GM23338 (cell line): ENCODE measurements around the gene NTN1. TPM values are rescaled to one million over a fixed set of nuclear protein-coding genes. Genes with fewer than 3 reads are reported as not detected.

Source experiments
- ATAC-seq: fragments of 200-7000 bp; cut with Tn5 transposase; 3 replicates; pipeline ENCODE4 v1.9.1; 2020
- DNase-seq: peaks from one replicate; pipeline ENCODE4 v3.0.0-alpha.2; 2015; ENCODE audit warnings: low spot score
- H2AFZ ChIP-seq: fragments of 200-600 bp; sonication (generic); 2 replicates; pipeline ENCODE4 v1.8.0; 2016; ENCODE audit warnings: antibody characterized with exemption, mild to moderate bottlenecking, moderate library complexity
- H3F3A ChIP-seq: fragments of 200-600 bp; sonication (generic); replicated peaks from 2 replicates; pipeline ENCODE4 v1.8.0; 2017; ENCODE audit warnings: antibody characterized with exemption, mixed run types, low read depth
- H3K27ac ChIP-seq: fragments of 200-600 bp; sonication (generic); 2 replicates; pipeline ENCODE4 v1.6.1; 2016; ENCODE audit warnings: low read depth
- H3K27me3 ChIP-seq: fragments of 200-600 bp; sonication (generic); 2 replicates; pipeline ENCODE4 v1.8.0; 2016; ENCODE audit warnings: mild to moderate bottlenecking, mixed run types, moderate library complexity; ENCODE audit not compliant: insufficient read depth
- H3K36me3 ChIP-seq: fragments of 200-600 bp; sonication (generic); 2 replicates; pipeline ENCODE4 v1.8.0; 2016; ENCODE audit warnings: mild to moderate bottlenecking; ENCODE audit not compliant: insufficient read depth
- H3K4me1 ChIP-seq: fragments of 200-600 bp; sonication (generic); 2 replicates; pipeline ENCODE4 v1.8.0; 2016; ENCODE audit warnings: mild to moderate bottlenecking, moderate library complexity; ENCODE audit not compliant: insufficient read depth
- H3K4me2 ChIP-seq: fragments of 200-600 bp; sonication (generic); 2 replicates; pipeline ENCODE4 v1.7.1; 2017; ENCODE audit warnings: mixed run types
- H3K4me3 ChIP-seq: fragments of 200-600 bp; sonication (generic); 2 replicates; pipeline ENCODE4 v1.6.1; 2016; ENCODE audit warnings: mixed run types
- H3K79me2 ChIP-seq: fragments of 200-600 bp; sonication (generic); replicated peaks from 2 replicates; pipeline ENCODE4 v1.8.0; 2017; ENCODE audit warnings: mild to moderate bottlenecking; ENCODE audit not compliant: insufficient read depth
- H3K9me2 ChIP-seq: fragments of 200-600 bp; sonication (generic); 2 replicates; pipeline ENCODE4 v1.8.0; 2017; ENCODE audit not compliant: insufficient read depth
- H4K20me1 ChIP-seq: fragments of 200-600 bp; sonication (generic); replicated peaks from 2 replicates; pipeline ENCODE4 v1.8.0; 2017; ENCODE audit warnings: mild to moderate bottlenecking; ENCODE audit not compliant: insufficient read depth
- H3K27ac Mint-ChIP-seq: 2 replicates; pipeline ENCODE4 v1.8.0; 2020; ENCODE audit warnings: inconsistent platforms, mild to moderate bottlenecking, moderate library complexity, mixed read lengths
- H3K27me3 Mint-ChIP-seq: 3 replicates; pipeline ENCODE4 v1.8.0; 2022; ENCODE audit warnings: low read depth, mild to moderate bottlenecking, moderate library complexity, mixed read lengths, inconsistent platforms; ENCODE audit not compliant: insufficient read depth, poor library complexity
- H3K36me3 Mint-ChIP-seq: 3 replicates; pipeline ENCODE4 v1.8.0; 2021; ENCODE audit warnings: low read depth, mild to moderate bottlenecking, inconsistent platforms, moderate library complexity, mixed read lengths
- H3K4me1 Mint-ChIP-seq: 3 replicates; pipeline ENCODE4 v1.8.0; 2020; ENCODE audit warnings: mild to moderate bottlenecking, inconsistent platforms, mixed read lengths
- H3K4me3 Mint-ChIP-seq: 3 replicates; pipeline ENCODE4 v1.8.0; 2021; ENCODE audit warnings: moderate library complexity, mild to moderate bottlenecking, inconsistent platforms, mixed read lengths
- H3K9me3 Mint-ChIP-seq: 3 replicates; pipeline ENCODE4 v1.8.0; 2020; ENCODE audit warnings: moderate library complexity, mild to moderate bottlenecking, inconsistent platforms, mixed read lengths
- CREB1 ChIP-seq: fragments of 250-450 bp; sonication (Bioruptor Pico); IDR thresholded peaks from 2 replicates; pipeline ENCODE4 v1.5.0; 2020; ENCODE audit warnings: low read depth, mild to moderate bottlenecking, moderate library complexity
- EZH2 ChIP-seq: fragments of 200-600 bp; sonication (generic); IDR thresholded peaks from one replicate; pipeline ENCODE4 v1.8.0; 2017; ENCODE audit warnings: antibody characterized with exemption, mild to moderate bottlenecking, low read depth; ENCODE audit not compliant: unreplicated experiment
- EZH2phosphoT487 ChIP-seq: fragments of 200-600 bp; sonication (generic); IDR thresholded peaks from one replicate; pipeline ENCODE4 v1.8.1; 2018; ENCODE audit warnings: antibody characterized with exemption; ENCODE audit not compliant: unreplicated experiment
- JUNB ChIP-seq: IDR thresholded peaks from one replicate; pipeline ENCODE4 v1.6.1; 2016; ENCODE audit warnings: antibody characterized with exemption; ENCODE audit not compliant: unreplicated experiment
- NANOG ChIP-seq: IDR thresholded peaks from 2 replicates; pipeline ENCODE4 v1.6.1; 2016; ENCODE audit warnings: antibody characterized with exemption, borderline replicate concordance
- POLR2AphosphoS5 ChIP-seq: IDR thresholded peaks from 2 replicates; pipeline ENCODE4 v1.6.1; 2016; ENCODE audit warnings: antibody characterized with exemption, low read depth
- STAT1 ChIP-seq: IDR thresholded peaks from one replicate; pipeline ENCODE4 v1.6.1; 2016; ENCODE audit warnings: antibody characterized with exemption; ENCODE audit not compliant: unreplicated experiment
- ZNF114 ChIP-seq: fragments of 250-450 bp; sonication (Bioruptor Pico); IDR thresholded peaks from 2 replicates; pipeline ENCODE4 v1.5.0; 2020; ENCODE audit warnings: mild to moderate bottlenecking, moderate library complexity
- ZNF331 ChIP-seq: fragments of 250-450 bp; sonication (Bioruptor Pico); IDR thresholded peaks from 2 replicates; pipeline ENCODE4 v1.5.0; 2020; ENCODE audit warnings: low read depth, mild to moderate bottlenecking, moderate library complexity
- polyA plus RNA-seq: library from polyadenylated mRNA; unstranded; fragments of >200 nt; fragmentation: Nextera tagmentation; extraction: Ambion mirVana; gene quantifications from 2 replicates; pipeline ENCODE4 v1.2.1, GENCODE V29; 2016
- total RNA-seq: library from RNA; depleted of rRNA; stranded (reverse); fragments of >200 nt; shearing (Covaris generic); gene quantifications from 2 replicates; pipeline ENCODE4 v1.2.3, GENCODE V29; 2014
- TF ChIP-seq, protein P1 (sequence below), 2 experiments: fragments of 200-600 bp in 1 of 2; sonication (generic) in 1 of 2; conservative IDR thresholded peaks; 2 replicates each; pipeline versions ENCODE4 v1.5.1 to v1.6.1; 2016 to 2017; ENCODE audit warnings: antibody characterized with exemption in 2 of 2, low read depth in 2 of 2, mild to moderate bottlenecking in 2 of 2, moderate library complexity in 1 of 2
- TF ChIP-seq, protein P2 (sequence below): IDR thresholded peaks from 2 replicates; pipeline ENCODE4 v1.6.1; 2016; ENCODE audit warnings: antibody characterized with exemption
- TF ChIP-seq, protein P3 (sequence below): fragments of 250-450 bp; sonication (Bioruptor Pico); IDR thresholded peaks from 2 replicates; pipeline ENCODE4 v1.5.0; 2020; ENCODE audit warnings: mild to moderate bottlenecking, moderate library complexity

Gene NTN1
- total and polyA plus RNA-seq, 2 experiments from 2014 or later, result 0.57 to 2.6 TPM

DNA sequence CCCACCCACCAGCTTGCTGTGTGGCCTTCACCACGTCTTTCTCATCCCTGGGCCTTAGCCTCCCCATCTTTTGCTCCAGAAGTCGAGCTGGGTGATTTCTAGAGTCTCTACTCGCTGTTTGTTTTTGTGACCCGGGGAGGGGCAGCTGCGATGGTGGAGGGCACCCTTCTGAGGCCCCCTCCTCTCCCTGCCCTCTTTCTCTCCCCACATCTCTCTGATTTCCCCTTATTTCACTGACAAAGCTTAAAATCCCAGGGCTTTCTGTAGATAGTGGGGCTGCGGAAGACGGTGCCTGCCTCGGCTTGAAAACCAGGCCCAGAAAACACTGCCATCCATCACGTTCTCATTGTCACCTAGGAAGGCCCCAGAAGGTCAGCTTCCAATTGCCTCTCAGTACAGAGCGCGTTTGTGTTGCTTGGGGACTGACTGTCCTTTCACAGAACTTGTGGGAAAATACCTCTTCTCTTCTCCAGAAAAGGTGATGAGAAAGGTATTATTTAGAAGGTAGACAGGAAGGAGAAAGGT, 95.1 kb downstream of the NTN1 start:
- no peaks in the 10 kb centered on the region for H3K27me3 ChIP-seq
- no peak overlapping the region for H3K27ac ChIP-seq
- no peaks in the 10 kb centered on the region for H3F3A ChIP-seq
- TF ChIP-seq EZH2 (no peak), EZH2phosphoT487 (no peak), ZNF331 (CRISPR knock-in tag) (no peak), NANOG (no peak), JUNB (no peak), CREB1 (CRISPR knock-in tag) (no peak), POLR2AphosphoS5 (no peak)
- TF ChIP-seq, protein P1, sequence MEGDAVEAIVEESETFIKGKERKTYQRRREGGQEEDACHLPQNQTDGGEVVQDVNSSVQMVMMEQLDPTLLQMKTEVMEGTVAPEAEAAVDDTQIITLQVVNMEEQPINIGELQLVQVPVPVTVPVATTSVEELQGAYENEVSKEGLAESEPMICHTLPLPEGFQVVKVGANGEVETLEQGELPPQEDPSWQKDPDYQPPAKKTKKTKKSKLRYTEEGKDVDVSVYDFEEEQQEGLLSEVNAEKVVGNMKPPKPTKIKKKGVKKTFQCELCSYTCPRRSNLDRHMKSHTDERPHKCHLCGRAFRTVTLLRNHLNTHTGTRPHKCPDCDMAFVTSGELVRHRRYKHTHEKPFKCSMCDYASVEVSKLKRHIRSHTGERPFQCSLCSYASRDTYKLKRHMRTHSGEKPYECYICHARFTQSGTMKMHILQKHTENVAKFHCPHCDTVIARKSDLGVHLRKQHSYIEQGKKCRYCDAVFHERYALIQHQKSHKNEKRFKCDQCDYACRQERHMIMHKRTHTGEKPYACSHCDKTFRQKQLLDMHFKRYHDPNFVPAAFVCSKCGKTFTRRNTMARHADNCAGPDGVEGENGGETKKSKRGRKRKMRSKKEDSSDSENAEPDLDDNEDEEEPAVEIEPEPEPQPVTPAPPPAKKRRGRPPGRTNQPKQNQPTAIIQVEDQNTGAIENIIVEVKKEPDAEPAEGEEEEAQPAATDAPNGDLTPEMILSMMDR (conservative IDR thresholded peaks at IDR 0.05; ENCODE audit: low read depth in 2 of 2), result no peak
- H3K36me3 ChIP-seq, result no peaks in the 10 kb centered on the region
- H3K9me3 Mint-ChIP-seq, result no peaks in the 10 kb centered on the region; the same call in 2 of the 3 replicates
- peaks cover 17% of the 10 kb centered on the region for H3K4me1 ChIP-seq
- peaks cover 28% of the 10 kb centered on the region for H3K4me1 Mint-ChIP-seq
- H3K27me3 Mint-ChIP-seq, result peaks cover 18% of the 10 kb centered on the region
- no peak for DNase-seq
- no peaks in the 10 kb centered on the region for H4K20me1 ChIP-seq
- peak overlapping the region; percentile 42 for H3K4me2 ChIP-seq
- peak; percentile 10; the same call in 2 of the 3 replicates for ATAC-seq
- no peaks in the 10 kb centered on the region for H3K9me2 ChIP-seq
- no peak overlapping the region for H3K4me3 ChIP-seq
- no peaks in the 10 kb centered on the region for H3K79me2 ChIP-seq
- peak overlapping the region; percentile 89 for H2AFZ ChIP-seq
- H3K27ac Mint-ChIP-seq, result no peak overlapping the region; the same call in 1 of the 2 replicates
- H3K4me3 Mint-ChIP-seq, result peak overlapping the region; percentile 21; the same call in 1 of the 3 replicates
- H3K36me3 Mint-ChIP-seq, result no peaks in the 10 kb centered on the region; the same call in 2 of the 3 replicates

DNA sequence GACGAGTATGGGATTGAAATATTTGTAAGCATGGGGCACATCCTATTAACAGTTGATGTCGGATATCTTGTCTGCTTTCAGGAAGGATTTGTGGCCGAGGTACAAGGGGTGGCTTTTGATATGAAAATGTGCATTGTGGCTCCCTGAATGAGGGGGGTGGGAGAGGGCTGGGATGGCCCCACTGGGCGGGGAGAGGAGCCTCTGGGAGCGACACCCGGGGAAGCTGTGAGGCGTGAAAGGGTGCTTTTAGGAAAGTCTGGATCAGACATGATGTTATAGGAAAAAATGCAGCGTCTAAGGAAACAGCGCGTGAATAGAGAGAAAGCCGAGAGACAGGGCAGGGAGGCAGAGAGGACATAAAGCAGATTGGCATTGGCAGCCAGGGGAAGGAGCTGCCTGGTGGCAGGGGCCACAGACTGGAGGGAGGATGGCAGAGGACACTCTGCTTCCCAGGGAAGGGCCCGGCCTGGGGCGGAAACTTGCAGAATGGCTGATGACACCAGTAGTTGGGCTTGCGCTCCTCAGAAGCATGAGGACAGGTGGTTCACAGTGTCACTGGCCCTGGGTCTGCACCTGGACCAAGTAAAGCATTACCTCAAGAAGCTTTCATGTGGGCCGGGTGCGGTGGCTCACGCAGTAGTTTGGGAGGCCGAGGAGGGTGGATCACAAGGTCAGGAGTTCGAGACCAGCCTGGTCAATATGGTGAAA, 95.7 kb downstream of the NTN1 start:
- ATAC-seq, result no peak
- no peaks in the 10 kb centered on the region; the same call in 2 of the 3 replicates for H3K36me3 Mint-ChIP-seq
- H3K4me3 Mint-ChIP-seq, result no peak overlapping the region
- H3K27ac Mint-ChIP-seq, result no peak overlapping the region
- DNase-seq, result no peak
- Histone ChIP-seq H3K4me3 (no peak overlapping the region), H3K4me2 (peak overlapping the region; percentile 42), H3K9me2 (no peaks in the 10 kb centered on the region), H3K79me2 (no peaks in the 10 kb centered on the region), H2AFZ (peak overlapping the region; percentile 89), H3K27ac (no peak overlapping the region), H3F3A (no peaks in the 10 kb centered on the region), H3K36me3 (no peaks in the 10 kb centered on the region), H4K20me1 (no peaks in the 10 kb centered on the region), H3K4me1 (peaks cover 16% of the 10 kb centered on the region), H3K27me3 (no peaks in the 10 kb centered on the region)
- H3K4me1 Mint-ChIP-seq, result peaks cover 32% of the 10 kb centered on the region
- no peaks in the 10 kb centered on the region; the same call in 2 of the 3 replicates for H3K9me3 Mint-ChIP-seq
- peaks cover 22% of the 10 kb centered on the region for H3K27me3 Mint-ChIP-seq
- TF ChIP-seq CREB1 (CRISPR knock-in tag) (no peak), ZNF331 (CRISPR knock-in tag) (no peak), STAT1 (no peak), EZH2 (no peak), ZNF114 (no peak)
- TF ChIP-seq, protein P2, sequence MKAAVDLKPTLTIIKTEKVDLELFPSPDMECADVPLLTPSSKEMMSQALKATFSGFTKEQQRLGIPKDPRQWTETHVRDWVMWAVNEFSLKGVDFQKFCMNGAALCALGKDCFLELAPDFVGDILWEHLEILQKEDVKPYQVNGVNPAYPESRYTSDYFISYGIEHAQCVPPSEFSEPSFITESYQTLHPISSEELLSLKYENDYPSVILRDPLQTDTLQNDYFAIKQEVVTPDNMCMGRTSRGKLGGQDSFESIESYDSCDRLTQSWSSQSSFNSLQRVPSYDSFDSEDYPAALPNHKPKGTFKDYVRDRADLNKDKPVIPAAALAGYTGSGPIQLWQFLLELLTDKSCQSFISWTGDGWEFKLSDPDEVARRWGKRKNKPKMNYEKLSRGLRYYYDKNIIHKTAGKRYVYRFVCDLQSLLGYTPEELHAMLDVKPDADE, result no peak
- TF ChIP-seq, protein P3, sequence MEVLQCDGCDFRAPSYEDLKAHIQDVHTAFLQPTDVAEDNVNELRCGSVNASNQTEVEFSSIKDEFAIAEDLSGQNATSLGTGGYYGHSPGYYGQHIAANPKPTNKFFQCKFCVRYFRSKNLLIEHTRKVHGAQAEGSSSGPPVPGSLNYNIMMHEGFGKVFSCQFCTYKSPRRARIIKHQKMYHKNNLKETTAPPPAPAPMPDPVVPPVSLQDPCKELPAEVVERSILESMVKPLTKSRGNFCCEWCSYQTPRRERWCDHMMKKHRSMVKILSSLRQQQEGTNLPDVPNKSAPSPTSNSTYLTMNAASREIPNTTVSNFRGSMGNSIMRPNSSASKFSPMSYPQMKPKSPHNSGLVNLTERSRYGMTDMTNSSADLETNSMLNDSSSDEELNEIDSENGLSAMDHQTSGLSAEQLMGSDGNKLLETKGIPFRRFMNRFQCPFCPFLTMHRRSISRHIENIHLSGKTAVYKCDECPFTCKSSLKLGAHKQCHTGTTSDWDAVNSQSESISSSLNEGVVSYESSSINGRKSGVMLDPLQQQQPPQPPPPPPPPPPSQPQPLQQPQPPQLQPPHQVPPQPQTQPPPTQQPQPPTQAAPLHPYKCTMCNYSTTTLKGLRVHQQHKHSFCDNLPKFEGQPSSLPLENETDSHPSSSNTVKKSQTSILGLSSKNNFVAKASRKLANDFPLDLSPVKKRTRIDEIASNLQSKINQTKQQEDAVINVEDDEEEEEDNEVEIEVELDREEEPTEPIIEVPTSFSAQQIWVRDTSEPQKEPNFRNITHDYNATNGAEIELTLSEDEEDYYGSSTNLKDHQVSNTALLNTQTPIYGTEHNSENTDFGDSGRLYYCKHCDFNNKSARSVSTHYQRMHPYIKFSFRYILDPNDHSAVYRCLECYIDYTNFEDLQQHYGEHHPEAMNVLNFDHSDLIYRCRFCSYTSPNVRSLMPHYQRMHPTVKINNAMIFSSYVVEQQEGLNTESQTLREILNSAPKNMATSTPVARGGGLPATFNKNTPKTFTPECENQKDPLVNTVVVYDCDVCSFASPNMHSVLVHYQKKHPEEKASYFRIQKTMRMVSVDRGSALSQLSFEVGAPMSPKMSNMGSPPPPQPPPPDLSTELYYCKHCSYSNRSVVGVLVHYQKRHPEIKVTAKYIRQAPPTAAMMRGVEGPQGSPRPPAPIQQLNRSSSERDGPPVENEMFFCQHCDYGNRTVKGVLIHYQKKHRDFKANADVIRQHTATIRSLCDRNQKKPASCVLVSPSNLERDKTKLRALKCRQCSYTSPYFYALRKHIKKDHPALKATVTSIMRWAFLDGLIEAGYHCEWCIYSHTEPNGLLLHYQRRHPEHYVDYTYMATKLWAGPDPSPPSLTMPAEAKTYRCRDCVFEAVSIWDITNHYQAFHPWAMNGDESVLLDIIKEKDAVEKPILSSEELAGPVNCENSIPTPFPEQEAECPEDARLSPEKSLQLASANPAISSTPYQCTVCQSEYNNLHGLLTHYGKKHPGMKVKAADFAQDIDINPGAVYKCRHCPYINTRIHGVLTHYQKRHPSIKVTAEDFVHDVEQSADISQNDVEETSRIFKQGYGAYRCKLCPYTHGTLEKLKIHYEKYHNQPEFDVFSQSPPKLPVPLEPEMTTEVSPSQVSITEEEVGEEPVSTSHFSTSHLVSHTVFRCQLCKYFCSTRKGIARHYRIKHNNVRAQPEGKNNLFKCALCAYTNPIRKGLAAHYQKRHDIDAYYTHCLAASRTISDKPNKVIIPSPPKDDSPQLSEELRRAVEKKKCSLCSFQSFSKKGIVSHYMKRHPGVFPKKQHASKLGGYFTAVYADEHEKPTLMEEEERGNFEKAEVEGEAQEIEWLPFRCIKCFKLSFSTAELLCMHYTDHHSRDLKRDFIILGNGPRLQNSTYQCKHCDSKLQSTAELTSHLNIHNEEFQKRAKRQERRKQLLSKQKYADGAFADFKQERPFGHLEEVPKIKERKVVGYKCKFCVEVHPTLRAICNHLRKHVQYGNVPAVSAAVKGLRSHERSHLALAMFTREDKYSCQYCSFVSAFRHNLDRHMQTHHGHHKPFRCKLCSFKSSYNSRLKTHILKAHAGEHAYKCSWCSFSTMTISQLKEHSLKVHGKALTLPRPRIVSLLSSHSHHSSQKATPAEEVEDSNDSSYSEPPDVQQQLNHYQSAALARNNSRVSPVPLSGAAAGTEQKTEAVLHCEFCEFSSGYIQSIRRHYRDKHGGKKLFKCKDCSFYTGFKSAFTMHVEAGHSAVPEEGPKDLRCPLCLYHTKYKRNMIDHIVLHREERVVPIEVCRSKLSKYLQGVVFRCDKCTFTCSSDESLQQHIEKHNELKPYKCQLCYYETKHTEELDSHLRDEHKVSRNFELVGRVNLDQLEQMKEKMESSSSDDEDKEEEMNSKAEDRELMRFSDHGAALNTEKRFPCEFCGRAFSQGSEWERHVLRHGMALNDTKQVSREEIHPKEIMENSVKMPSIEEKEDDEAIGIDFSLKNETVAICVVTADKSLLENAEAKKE (CRISPR knock-in tag), result no peak
